HepG2 (cell line): Measurements from ENCODE around the gene PSMA7. TPM values are rescaled to one million over a fixed set of nuclear protein-coding genes. Genes with fewer than 3 reads are reported as not detected.

Experiments
- ARID5B ChIP-seq: IDR thresholded peaks from 2 replicates; pipeline ENCODE4 v1.4.0; 2020; ENCODE audit warnings: mild to moderate bottlenecking, missing genetic modification reagents
- ATF1 ChIP-seq: IDR thresholded peaks from 2 replicates; pipeline ENCODE4 v1.6.1; 2016; ENCODE audit warnings: mild to moderate bottlenecking, control low read depth
- GMEB2 ChIP-seq: IDR thresholded peaks from 2 replicates; pipeline ENCODE4 v1.6.1; 2016; ENCODE audit warnings: missing biosample characterization, missing genetic modification reagents, low read depth
- KDM2A ChIP-seq: sonication (generic); formaldehyde crosslinking; IDR thresholded peaks from 2 replicates; pipeline ENCODE4 v1.4.0; 2020; ENCODE audit warnings: low read depth, missing genetic modification reagents, borderline replicate concordance
- NCOA2 ChIP-seq: sonication (generic); formaldehyde crosslinking; IDR thresholded peaks from 2 replicates; pipeline ENCODE4 v1.8.0; 2022; ENCODE audit warnings: inconsistent platforms
- PHF5A ChIP-seq: IDR thresholded peaks from one replicate; pipeline ENCODE4 v1.6.1; 2018; ENCODE audit warnings: low read depth, missing genetic modification reagents; ENCODE audit not compliant: unreplicated experiment
- SKI ChIP-seq: fragments of 450-650 bp; IDR thresholded peaks from one replicate; pipeline ENCODE4 v1.6.1; 2018; ENCODE audit warnings: mild to moderate bottlenecking; ENCODE audit not compliant: partially characterized antibody
- ZBTB14 ChIP-seq: sonication (generic); formaldehyde crosslinking; IDR thresholded peaks from 2 replicates; pipeline ENCODE4 v1.4.0; 2020; ENCODE audit warnings: missing genetic modification reagents
- ZKSCAN5 ChIP-seq: sonication (generic); formaldehyde crosslinking; IDR thresholded peaks from 2 replicates; pipeline ENCODE4 v1.5.1; 2020; ENCODE audit warnings: mild to moderate bottlenecking, missing genetic modification reagents
- ZNF766 ChIP-seq: sonication (generic); formaldehyde crosslinking; IDR thresholded peaks from 2 replicates; pipeline ENCODE4 v1.5.0; 2020; ENCODE audit warnings: missing genetic modification reagents, borderline replicate concordance
- polyA plus RNA-seq, 8 experiments: library from polyadenylated mRNA; depleted of rRNA in 3 of 8; stranded (reverse) in 7 of 8; unstranded in 1 of 8; fragments of >200 nt; fragmentation: Illumina TruSeq in 4 of 8; extraction: Trizol in 4 of 8; gene quantifications; 2 replicates each; pipeline versions ENCODE4 v1.2.1 to v1.2.3, GENCODE V29; 2011 to 2016; ENCODE audit warnings: low read depth in 4 of 8, missing spikeins in 1 of 8, mixed read lengths in 1 of 8; ENCODE audit not compliant: insufficient read depth in 1 of 8
- total RNA-seq, 5 experiments: library from RNA; depleted of rRNA; stranded (reverse); fragments of >200 nt; fragmentation: Illumina TruSeq; extraction: Trizol; gene quantifications; 2 replicates each; pipeline ENCODE4 v1.2.3, GENCODE V29; 2016; ENCODE audit warnings: low read depth in 1 of 5

PSMA7 gene
- total and polyA plus RNA-seq, 2 of the 13 experiments (the other 11 are each of a cell fraction or from before 2014, with no cell fraction given) = 531 to 631 TPM

GRCh38 chr20:62120365-62120762 is 22.8 kb downstream of the PSMA7 start (continued):
- TF ChIP-seq ZBTB14 (CRISPR knock-in tag) = no peak
- no peak for TF ChIP-seq ZNF766 (CRISPR knock-in tag)
- no peak for TF ChIP-seq GMEB2 (CRISPR knock-in tag)
- TF ChIP-seq KDM2A (CRISPR knock-in tag) = no peak
- no peak for TF ChIP-seq SKI
- TF ChIP-seq ATF1 (CRISPR knock-in tag) = no peak
- TF ChIP-seq ARID5B (CRISPR knock-in tag) = no peak
- TF ChIP-seq ZKSCAN5 (CRISPR knock-in tag) = no peak
- no peak for TF ChIP-seq PHF5A (CRISPR knock-in tag)
- TF ChIP-seq NCOA2 = no peak
